Middle frontal gyrus (tissue), 1 donor: ENCODE results near the gene FAT2.

ENCODE experiments used
- DNase-seq: peaks from one replicate; pipeline ENCODE4 v3.0.0-alpha.2; 2015; ENCODE audit warnings: low spot score; ENCODE audit errors: extremely low spot score

Gene FAT2

GRCh38 chr5:151557951-151558350 is 33.2 kb downstream of the FAT2 start:
- DNase-seq: no peak

GRCh38 chr5:151557466-151557865 is 33.7 kb downstream of the FAT2 start:
- DNase-seq: no peak

- DNase-seq: no peak
These were observed 34.3 kb downstream of the FAT2 start for GRCh38 chr5:151556806-151557205.

DNA sequence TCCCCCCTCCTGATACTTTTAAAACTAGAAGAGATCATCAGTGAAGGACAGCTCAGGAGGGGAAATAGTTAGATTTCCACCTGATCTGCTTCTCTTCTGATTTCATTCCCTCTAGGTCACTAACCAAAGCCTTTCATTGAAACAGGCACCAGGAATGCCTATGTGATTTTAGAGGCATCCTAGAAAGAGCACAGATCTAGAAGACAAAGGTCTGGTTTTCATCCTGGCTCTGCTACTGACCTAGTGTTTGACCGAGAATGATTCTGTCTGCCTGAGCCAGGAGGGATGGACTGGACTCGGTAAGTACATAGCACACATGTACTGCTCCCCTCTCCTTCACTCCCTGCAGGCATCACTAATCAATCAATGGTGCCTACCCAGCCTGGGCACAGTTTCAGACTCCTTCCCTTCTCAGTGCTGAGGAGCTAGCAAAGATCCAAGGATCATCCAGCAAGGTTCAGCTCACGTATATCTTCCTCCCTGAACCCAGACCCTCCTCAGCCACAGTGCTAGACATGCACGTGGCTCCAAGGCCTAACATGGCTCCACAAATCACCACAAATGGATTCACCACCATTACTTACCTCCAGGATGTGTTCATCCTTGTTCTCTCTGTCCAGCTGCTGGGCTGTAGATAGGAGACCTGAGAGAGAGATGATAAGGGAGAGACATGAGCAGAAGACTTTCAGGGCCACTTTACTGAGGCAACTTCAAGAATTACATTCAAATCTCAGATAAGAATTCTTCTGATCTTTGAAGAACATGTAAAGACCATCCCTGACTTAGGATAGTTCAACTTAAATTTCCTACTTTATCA is 35.2 kb downstream of the FAT2 start:
- DNase-seq: no peak

GRCh38 chr5:151553695-151554094 is 37.4 kb downstream of the FAT2 start:
- no peak for DNase-seq

- no peak for DNase-seq
These were observed 37.9 kb downstream of the FAT2 start for GRCh38 chr5:151553130-151553670.

DNA sequence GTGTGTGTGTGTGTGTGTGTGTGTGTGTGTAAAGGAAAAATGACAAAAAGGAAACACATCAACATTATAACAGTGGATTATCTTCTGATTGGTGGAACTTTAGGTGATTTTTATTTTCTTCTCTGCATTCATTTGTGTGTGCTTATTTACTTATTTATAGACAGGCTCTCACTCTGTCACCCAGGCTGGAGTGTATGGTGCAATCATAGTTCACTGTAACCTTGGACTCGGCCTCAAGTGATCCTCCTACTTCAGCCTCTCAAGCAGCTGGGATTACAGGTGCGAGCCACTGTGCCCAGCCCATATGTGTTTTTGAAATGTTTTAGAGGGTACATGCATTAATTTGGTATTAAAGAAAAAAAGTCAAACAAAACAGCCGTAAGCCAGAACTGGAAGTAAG is 39.1 kb downstream of the FAT2 start:
- DNase-seq: no peak

GRCh38 chr5:151550146-151550545 is 41.0 kb downstream of the FAT2 start:
- no peak for DNase-seq

DNA sequence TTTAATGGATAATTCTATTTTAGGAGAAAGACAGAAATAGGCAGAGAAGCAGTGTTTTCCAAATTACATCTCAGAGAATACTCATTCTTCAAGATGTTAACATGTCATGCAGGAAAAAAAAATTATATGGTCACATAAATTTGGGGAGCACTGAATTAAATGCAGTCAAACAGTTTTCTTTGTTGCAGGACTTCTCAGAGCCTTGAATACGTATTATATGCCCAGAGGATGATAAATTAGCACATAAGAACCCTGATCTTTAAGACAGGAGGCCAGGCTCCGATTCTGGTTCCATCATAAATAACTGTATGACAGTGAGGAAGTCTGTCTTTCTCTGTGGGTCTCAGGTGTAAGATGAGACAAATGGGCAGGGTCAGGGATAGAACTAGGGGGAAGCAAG is 41.4 kb downstream of the FAT2 start:
- no peak for DNase-seq

DNA sequence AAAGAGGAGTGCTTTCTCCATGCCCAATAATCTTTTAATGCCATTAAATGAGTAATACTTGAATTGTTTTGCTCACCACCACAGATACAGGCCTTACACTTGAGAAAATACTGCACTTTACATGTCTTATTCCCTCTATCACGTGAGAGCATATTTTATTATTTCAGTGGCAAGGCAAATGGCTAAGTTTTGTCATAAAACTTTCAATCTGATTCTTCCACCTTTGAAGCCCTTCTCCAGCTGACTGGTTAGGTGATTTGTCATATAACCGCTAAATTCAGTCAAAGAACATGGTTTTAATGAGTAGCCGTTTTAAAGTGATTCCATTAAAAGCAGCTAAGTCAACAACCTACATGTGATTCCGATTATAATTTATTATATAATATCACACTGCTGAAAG is 43.8 kb downstream of the FAT2 start:
- no peak for DNase-seq

DNA sequence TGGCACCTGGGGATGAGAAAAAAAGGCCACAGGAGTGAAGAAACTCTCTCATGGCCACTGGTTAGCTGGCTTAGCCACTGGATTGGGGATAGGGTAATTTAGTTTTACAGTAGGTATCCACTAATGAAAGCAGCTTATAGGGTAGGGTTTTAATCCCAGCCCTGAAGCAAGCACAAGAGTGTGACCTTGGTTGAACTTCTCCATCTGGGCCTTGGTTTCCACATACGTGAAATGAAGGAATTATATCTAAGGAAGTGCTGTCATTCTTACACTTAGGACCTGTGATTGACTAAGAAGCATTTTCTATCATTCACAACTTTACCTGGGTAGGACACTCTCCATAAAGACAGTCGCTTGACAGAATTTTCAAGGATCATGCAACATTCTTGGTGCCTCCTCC is 49.6 kb downstream of the FAT2 start:
- DNase-seq: no peak
